GM23338 (cell line): ENCODE measurements around the gene CDKAL1. TPM values are rescaled to one million over a fixed set of nuclear protein-coding genes. Genes with fewer than 3 reads are reported as not detected.

Experiments
- ATAC-seq: fragments of 200-7000 bp; cut with Tn5 transposase; 3 replicates; pipeline ENCODE4 v1.9.1; 2020
- DNase-seq: peaks from one replicate; pipeline ENCODE4 v3.0.0-alpha.2; 2015; ENCODE audit warnings: low spot score
- H2AFZ ChIP-seq: fragments of 200-600 bp; sonication (generic); 2 replicates; pipeline ENCODE4 v1.8.0; 2016; ENCODE audit warnings: antibody characterized with exemption, mild to moderate bottlenecking, moderate library complexity
- H3F3A ChIP-seq: fragments of 200-600 bp; sonication (generic); replicated peaks from 2 replicates; pipeline ENCODE4 v1.8.0; 2017; ENCODE audit warnings: antibody characterized with exemption, mixed run types, low read depth
- H3K27ac ChIP-seq: fragments of 200-600 bp; sonication (generic); 2 replicates; pipeline ENCODE4 v1.6.1; 2016; ENCODE audit warnings: low read depth
- H3K27me3 ChIP-seq: fragments of 200-600 bp; sonication (generic); 2 replicates; pipeline ENCODE4 v1.8.0; 2016; ENCODE audit warnings: mild to moderate bottlenecking, mixed run types, moderate library complexity; ENCODE audit not compliant: insufficient read depth
- H3K36me3 ChIP-seq: fragments of 200-600 bp; sonication (generic); 2 replicates; pipeline ENCODE4 v1.8.0; 2016; ENCODE audit warnings: mild to moderate bottlenecking; ENCODE audit not compliant: insufficient read depth
- H3K4me1 ChIP-seq: fragments of 200-600 bp; sonication (generic); 2 replicates; pipeline ENCODE4 v1.8.0; 2016; ENCODE audit warnings: mild to moderate bottlenecking, moderate library complexity; ENCODE audit not compliant: insufficient read depth
- H3K4me2 ChIP-seq: fragments of 200-600 bp; sonication (generic); 2 replicates; pipeline ENCODE4 v1.7.1; 2017; ENCODE audit warnings: mixed run types
- H3K4me3 ChIP-seq: fragments of 200-600 bp; sonication (generic); 2 replicates; pipeline ENCODE4 v1.6.1; 2016; ENCODE audit warnings: mixed run types
- H3K79me2 ChIP-seq: fragments of 200-600 bp; sonication (generic); replicated peaks from 2 replicates; pipeline ENCODE4 v1.8.0; 2017; ENCODE audit warnings: mild to moderate bottlenecking; ENCODE audit not compliant: insufficient read depth
- H3K9me2 ChIP-seq: fragments of 200-600 bp; sonication (generic); 2 replicates; pipeline ENCODE4 v1.8.0; 2017; ENCODE audit not compliant: insufficient read depth
- H4K20me1 ChIP-seq: fragments of 200-600 bp; sonication (generic); replicated peaks from 2 replicates; pipeline ENCODE4 v1.8.0; 2017; ENCODE audit warnings: mild to moderate bottlenecking; ENCODE audit not compliant: insufficient read depth
- H3K27ac Mint-ChIP-seq: 2 replicates; pipeline ENCODE4 v1.8.0; 2020; ENCODE audit warnings: inconsistent platforms, mild to moderate bottlenecking, moderate library complexity, mixed read lengths
- H3K27me3 Mint-ChIP-seq: 3 replicates; pipeline ENCODE4 v1.8.0; 2022; ENCODE audit warnings: low read depth, mild to moderate bottlenecking, moderate library complexity, mixed read lengths, inconsistent platforms; ENCODE audit not compliant: insufficient read depth, poor library complexity
- H3K36me3 Mint-ChIP-seq: 3 replicates; pipeline ENCODE4 v1.8.0; 2021; ENCODE audit warnings: low read depth, mild to moderate bottlenecking, inconsistent platforms, moderate library complexity, mixed read lengths
- H3K4me1 Mint-ChIP-seq: 3 replicates; pipeline ENCODE4 v1.8.0; 2020; ENCODE audit warnings: mild to moderate bottlenecking, inconsistent platforms, mixed read lengths
- H3K4me3 Mint-ChIP-seq: 3 replicates; pipeline ENCODE4 v1.8.0; 2021; ENCODE audit warnings: moderate library complexity, mild to moderate bottlenecking, inconsistent platforms, mixed read lengths
- H3K9me3 Mint-ChIP-seq: 3 replicates; pipeline ENCODE4 v1.8.0; 2020; ENCODE audit warnings: moderate library complexity, mild to moderate bottlenecking, inconsistent platforms, mixed read lengths
- CREB1 ChIP-seq: fragments of 250-450 bp; sonication (Bioruptor Pico); IDR thresholded peaks from 2 replicates; pipeline ENCODE4 v1.5.0; 2020; ENCODE audit warnings: low read depth, mild to moderate bottlenecking, moderate library complexity
- ETS1 ChIP-seq: IDR thresholded peaks from 2 replicates; pipeline ENCODE4 v1.6.1; 2016; ENCODE audit warnings: antibody characterized with exemption
- EZH2 ChIP-seq: fragments of 200-600 bp; sonication (generic); IDR thresholded peaks from one replicate; pipeline ENCODE4 v1.8.0; 2017; ENCODE audit warnings: antibody characterized with exemption, mild to moderate bottlenecking, low read depth; ENCODE audit not compliant: unreplicated experiment
- EZH2phosphoT487 ChIP-seq: fragments of 200-600 bp; sonication (generic); IDR thresholded peaks from one replicate; pipeline ENCODE4 v1.8.1; 2018; ENCODE audit warnings: antibody characterized with exemption; ENCODE audit not compliant: unreplicated experiment
- JUNB ChIP-seq: IDR thresholded peaks from one replicate; pipeline ENCODE4 v1.6.1; 2016; ENCODE audit warnings: antibody characterized with exemption; ENCODE audit not compliant: unreplicated experiment
- NANOG ChIP-seq: IDR thresholded peaks from 2 replicates; pipeline ENCODE4 v1.6.1; 2016; ENCODE audit warnings: antibody characterized with exemption, borderline replicate concordance
- STAT1 ChIP-seq: IDR thresholded peaks from one replicate; pipeline ENCODE4 v1.6.1; 2016; ENCODE audit warnings: antibody characterized with exemption; ENCODE audit not compliant: unreplicated experiment
- ZNF114 ChIP-seq: fragments of 250-450 bp; sonication (Bioruptor Pico); IDR thresholded peaks from 2 replicates; pipeline ENCODE4 v1.5.0; 2020; ENCODE audit warnings: mild to moderate bottlenecking, moderate library complexity
- ZNF331 ChIP-seq: fragments of 250-450 bp; sonication (Bioruptor Pico); IDR thresholded peaks from 2 replicates; pipeline ENCODE4 v1.5.0; 2020; ENCODE audit warnings: low read depth, mild to moderate bottlenecking, moderate library complexity
- polyA plus RNA-seq: library from polyadenylated mRNA; unstranded; fragments of >200 nt; fragmentation: Nextera tagmentation; extraction: Ambion mirVana; gene quantifications from 2 replicates; pipeline ENCODE4 v1.2.1, GENCODE V29; 2016
- total RNA-seq: library from RNA; depleted of rRNA; stranded (reverse); fragments of >200 nt; shearing (Covaris generic); gene quantifications from 2 replicates; pipeline ENCODE4 v1.2.3, GENCODE V29; 2014
- TF ChIP-seq, protein P1 (sequence below), 2 experiments: fragments of 200-600 bp in 1 of 2; sonication (generic) in 1 of 2; conservative IDR thresholded peaks; 2 replicates each; pipeline versions ENCODE4 v1.5.1 to v1.6.1; 2016 to 2017; ENCODE audit warnings: antibody characterized with exemption in 2 of 2, low read depth in 2 of 2, mild to moderate bottlenecking in 2 of 2, moderate library complexity in 1 of 2
- TF ChIP-seq, protein P2 (sequence below): IDR thresholded peaks from one replicate; pipeline ENCODE4 v1.6.1; 2018; ENCODE audit warnings: antibody characterized with exemption; ENCODE audit not compliant: unreplicated experiment

CDKAL1 gene
- total and polyA plus RNA-seq, 2 experiments from 2014 or later = 17.8 to 35.0 TPM

DNA sequence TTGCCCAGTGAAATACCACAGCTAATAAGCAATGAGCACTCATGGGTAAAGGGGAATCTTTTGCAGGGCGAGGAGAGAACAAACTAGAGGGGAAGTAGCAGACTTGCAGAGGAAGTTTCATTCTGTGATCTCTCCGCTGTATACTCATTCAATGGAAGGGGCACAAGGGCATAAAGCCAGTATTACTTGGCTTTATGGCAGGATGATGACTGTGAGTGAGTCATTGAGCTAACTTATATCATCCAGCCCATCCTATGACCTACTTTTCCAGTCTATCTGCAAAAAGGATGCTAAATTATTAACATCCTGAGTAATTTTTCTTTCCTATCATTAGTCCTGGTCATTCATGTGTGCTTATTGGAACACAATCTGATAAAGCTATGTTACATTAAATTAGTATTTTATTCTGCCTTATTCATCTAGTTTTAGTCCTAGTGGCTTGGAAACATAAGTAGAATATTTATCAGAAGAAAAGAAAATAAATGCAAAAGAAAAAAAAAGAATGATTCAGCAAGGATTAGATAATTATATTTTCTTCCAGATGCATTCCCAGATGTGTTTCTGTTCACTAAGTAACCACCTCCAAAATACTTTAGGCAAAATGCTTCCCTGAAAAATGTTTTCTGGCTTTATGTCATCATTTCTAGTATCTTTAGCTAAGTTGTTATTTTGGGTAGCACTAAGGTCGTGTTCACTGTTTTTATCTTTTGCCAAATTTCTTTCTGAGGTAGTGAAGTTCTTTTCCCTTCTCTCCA is 471.7 kb downstream of the CDKAL1 start (continued):
- TF ChIP-seq ETS1 (no peak), STAT1 (no peak)
- TF ChIP-seq, protein P1, sequence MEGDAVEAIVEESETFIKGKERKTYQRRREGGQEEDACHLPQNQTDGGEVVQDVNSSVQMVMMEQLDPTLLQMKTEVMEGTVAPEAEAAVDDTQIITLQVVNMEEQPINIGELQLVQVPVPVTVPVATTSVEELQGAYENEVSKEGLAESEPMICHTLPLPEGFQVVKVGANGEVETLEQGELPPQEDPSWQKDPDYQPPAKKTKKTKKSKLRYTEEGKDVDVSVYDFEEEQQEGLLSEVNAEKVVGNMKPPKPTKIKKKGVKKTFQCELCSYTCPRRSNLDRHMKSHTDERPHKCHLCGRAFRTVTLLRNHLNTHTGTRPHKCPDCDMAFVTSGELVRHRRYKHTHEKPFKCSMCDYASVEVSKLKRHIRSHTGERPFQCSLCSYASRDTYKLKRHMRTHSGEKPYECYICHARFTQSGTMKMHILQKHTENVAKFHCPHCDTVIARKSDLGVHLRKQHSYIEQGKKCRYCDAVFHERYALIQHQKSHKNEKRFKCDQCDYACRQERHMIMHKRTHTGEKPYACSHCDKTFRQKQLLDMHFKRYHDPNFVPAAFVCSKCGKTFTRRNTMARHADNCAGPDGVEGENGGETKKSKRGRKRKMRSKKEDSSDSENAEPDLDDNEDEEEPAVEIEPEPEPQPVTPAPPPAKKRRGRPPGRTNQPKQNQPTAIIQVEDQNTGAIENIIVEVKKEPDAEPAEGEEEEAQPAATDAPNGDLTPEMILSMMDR (conservative IDR thresholded peaks at IDR 0.05; ENCODE audit: low read depth in 2 of 2) = no peak

- no peak for TF ChIP-seq EZH2
- no peak for TF ChIP-seq JUNB
- TF ChIP-seq ZNF114 (CRISPR knock-in tag) = no peak
- no peak for TF ChIP-seq EZH2phosphoT487
- TF ChIP-seq, protein P2, sequence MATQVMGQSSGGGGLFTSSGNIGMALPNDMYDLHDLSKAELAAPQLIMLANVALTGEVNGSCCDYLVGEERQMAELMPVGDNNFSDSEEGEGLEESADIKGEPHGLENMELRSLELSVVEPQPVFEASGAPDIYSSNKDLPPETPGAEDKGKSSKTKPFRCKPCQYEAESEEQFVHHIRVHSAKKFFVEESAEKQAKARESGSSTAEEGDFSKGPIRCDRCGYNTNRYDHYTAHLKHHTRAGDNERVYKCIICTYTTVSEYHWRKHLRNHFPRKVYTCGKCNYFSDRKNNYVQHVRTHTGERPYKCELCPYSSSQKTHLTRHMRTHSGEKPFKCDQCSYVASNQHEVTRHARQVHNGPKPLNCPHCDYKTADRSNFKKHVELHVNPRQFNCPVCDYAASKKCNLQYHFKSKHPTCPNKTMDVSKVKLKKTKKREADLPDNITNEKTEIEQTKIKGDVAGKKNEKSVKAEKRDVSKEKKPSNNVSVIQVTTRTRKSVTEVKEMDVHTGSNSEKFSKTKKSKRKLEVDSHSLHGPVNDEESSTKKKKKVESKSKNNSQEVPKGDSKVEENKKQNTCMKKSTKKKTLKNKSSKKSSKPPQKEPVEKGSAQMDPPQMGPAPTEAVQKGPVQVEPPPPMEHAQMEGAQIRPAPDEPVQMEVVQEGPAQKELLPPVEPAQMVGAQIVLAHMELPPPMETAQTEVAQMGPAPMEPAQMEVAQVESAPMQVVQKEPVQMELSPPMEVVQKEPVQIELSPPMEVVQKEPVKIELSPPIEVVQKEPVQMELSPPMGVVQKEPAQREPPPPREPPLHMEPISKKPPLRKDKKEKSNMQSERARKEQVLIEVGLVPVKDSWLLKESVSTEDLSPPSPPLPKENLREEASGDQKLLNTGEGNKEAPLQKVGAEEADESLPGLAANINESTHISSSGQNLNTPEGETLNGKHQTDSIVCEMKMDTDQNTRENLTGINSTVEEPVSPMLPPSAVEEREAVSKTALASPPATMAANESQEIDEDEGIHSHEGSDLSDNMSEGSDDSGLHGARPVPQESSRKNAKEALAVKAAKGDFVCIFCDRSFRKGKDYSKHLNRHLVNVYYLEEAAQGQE = no peak
- TF ChIP-seq NANOG = no peak
- TF ChIP-seq ZNF331 (CRISPR knock-in tag) = no peak
- TF ChIP-seq ETS1 = no peak
- TF ChIP-seq CREB1 (CRISPR knock-in tag) = no peak
- no peak for ATAC-seq
- H3K36me3 Mint-ChIP-seq = no peaks in the 10 kb centered on the region
- peaks cover 8% of the 10 kb centered on the region; the same call in 2 of the 3 replicates for H3K4me1 Mint-ChIP-seq
- H3K9me2 ChIP-seq = peaks cover 5% of the 10 kb centered on the region; the same call in 1 of the 2 replicates
- no peak overlapping the region for H3K4me3 Mint-ChIP-seq
- H3K36me3 ChIP-seq = no peaks in the 10 kb centered on the region
- DNase-seq = no peak
- no peaks in the 10 kb centered on the region for H4K20me1 ChIP-seq
- no peak overlapping the region for H3K4me2 ChIP-seq
- no peaks in the 10 kb centered on the region for H3K27me3 ChIP-seq
- no peaks in the 10 kb centered on the region for H3K27me3 Mint-ChIP-seq
- no peak overlapping the region for H3K27ac Mint-ChIP-seq
- H3K79me2 ChIP-seq = no peaks in the 10 kb centered on the region
- no peak overlapping the region for H2AFZ ChIP-seq
- peak overlapping the region; percentile 3; the same call in 1 of the 2 replicates for H3K27ac ChIP-seq
- H3K4me3 ChIP-seq = no peak overlapping the region
- H3K9me3 Mint-ChIP-seq = no peaks in the 10 kb centered on the region
- H3K4me1 ChIP-seq = no peaks in the 10 kb centered on the region
- H3F3A ChIP-seq = no peaks in the 10 kb centered on the region
These were observed 485.4 kb downstream of the CDKAL1 start for GRCh38 chr6:21019614-21020013.
